Stimulated activated CD4-positive, alpha-beta T cell treated with anti-CD3 and anti-CD28 coated beads, Interleukin-1b, Interleukin-23, amount 100 ng/mL, for 4 hours (primary cell): ENCODE measurements around the gene ERI3.

Experiments used
- DNase-seq, 2 donors: peaks; one replicate each; pipeline ENCODE4 v3.0.0-alpha.2; 2020; ENCODE audit warnings: low read depth in 2 of 2

Gene ERI3

DNA sequence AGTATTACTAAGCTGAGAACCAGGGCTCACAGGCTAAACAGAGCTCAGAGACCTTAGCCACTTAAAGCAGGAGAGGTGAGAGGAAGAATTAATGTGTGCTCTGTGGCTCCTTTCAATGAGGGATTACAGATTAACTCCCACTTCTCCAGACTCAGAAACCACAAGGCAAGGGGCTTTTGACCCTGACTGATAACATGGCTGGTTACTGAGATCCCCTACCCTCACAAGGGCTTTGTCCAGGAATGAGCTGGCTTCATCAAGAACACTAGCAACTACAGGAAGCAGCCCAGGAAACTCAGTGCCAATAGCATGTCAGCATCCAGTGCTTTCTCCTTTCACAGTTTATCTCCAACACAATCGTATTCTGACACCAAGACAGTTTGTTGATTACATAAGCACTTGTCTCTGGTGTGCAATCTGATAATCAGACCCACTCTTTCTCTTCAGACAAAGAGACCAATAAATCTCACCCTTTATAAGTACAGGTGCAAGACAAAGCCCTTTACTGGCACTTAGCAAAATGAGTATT lies 38.8 kb downstream of the ERI3 start:
- DNase-seq = no peak

DNA sequence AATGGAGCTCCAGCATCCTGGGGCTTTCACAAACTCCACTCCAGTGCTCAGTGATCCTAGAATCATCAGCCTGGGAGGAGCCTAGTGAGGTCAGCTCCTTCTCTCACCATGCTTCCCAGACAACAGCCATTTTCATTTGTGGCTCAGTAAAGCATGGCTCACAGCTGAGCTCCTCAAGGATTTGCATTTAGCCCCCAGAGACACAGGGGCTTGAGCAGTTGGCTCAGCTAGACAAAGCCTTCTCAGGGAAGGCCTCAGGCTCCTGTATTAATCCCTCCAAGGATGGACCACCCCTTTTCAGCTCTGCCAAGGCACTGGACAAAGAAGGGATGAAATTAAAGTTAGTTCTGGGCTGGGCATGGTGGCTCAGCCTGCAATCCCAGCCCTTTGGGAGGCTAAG lies 39.5 kb downstream of the ERI3 start:
- DNase-seq = no peak

DNA sequence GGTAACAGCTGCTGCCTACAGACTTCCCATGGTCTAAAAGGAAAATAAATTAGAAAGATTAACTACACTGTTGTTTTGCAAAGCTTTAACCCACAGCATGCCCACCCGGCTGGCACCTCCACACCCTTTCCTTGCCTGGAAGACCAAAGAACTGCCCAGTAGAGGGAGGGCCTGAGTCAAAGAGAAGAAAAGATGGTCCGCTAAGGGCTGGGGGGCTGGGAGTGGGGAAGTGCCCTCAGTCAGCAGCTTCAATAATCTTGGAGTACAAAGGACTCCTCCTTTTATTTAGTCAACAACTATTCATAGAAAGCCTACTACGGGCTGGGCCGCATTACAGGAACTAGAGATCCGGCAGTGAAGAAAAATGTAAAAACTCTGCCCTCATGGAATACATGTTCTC lies 40.6 kb downstream of the ERI3 start:
- no peak for DNase-seq

DNA sequence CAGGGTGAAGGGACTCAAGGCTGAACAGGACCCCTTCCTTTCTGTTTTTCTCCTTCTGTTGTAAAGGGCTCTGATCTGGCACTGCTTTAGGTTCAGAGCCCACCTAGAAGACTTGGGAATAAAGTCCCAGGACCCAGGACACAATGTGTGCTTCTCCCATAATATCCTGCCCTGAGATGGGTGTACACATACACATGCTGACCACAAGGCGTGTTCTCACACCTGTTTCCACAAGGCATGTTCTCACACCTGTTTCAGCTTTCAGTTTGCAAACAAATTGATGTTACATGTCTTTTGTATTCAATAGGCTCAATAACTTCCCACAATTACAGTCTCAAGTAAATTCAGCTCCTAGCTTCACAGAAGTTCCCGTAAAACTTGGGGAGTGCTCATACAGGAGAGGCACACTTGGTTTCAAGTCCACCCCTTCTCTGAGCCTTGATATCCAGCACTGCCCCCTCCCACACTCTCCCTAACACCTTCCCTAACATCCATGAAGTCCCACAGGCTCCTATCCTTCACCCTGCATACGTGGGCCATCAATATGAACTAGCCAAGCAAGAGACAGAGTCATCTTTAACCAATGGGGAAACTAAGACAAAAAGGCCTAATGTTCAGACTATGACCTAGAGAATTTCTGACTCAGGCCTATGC lies 41.7 kb downstream of the ERI3 start:
- DNase-seq = no peak

DNA sequence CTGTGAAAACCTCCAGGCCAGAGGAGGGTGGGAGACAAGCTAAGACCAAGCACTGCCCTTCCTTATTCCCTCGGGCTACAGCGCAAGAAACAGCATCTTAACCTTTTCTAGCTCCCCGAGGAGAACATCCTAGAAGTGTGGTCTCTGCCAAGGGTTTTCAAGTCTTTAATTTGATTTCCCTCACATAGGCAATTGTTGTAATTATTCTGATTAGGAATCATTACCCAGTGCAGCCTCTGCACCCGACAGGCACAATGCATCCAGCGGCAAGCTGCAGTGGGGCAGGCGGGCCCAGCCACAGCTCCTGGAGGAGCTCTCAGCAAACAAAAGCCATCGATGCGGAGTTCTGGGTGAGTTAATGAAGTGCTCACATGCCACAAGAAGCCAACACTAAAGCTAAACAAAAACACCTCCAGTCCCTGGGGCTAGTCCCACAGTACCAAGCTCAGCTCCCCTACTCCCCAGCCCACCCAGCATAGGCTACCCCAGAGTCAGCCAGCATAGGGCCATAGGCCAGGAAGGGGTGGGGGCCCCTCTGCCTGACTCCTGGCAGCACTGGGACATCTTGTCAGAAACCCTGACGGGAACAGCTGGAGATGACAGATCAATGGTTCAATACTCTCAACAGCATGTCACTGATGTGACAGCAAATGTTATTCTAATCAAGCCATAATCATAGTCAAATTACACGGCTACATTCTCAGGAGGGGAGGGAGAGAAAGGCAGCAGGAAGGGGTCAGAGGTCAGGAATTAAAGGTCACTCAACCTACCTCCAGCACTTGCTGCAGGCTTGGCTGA lies 42.5 kb downstream of the ERI3 start:
- no peak for DNase-seq

DNA sequence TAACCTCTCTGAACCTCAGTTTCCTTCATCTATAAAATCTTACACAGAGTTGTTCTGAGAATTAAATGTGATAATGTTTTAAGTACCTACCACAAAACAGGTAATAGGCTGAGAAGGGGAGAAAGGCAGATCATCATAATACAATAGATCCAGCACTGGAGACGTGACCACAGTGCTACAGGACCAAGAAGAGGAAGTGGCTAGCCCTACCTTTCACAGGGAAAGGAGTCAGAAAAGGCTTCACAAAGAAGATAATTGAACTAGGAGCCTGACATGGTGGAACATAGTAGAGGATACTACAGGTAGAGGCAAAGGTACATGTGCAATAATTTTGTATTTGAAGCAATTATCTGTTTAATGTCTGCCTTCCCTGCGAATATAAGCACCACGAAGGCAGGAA lies 45.1 kb downstream of the ERI3 start:
- no peak for DNase-seq

DNA sequence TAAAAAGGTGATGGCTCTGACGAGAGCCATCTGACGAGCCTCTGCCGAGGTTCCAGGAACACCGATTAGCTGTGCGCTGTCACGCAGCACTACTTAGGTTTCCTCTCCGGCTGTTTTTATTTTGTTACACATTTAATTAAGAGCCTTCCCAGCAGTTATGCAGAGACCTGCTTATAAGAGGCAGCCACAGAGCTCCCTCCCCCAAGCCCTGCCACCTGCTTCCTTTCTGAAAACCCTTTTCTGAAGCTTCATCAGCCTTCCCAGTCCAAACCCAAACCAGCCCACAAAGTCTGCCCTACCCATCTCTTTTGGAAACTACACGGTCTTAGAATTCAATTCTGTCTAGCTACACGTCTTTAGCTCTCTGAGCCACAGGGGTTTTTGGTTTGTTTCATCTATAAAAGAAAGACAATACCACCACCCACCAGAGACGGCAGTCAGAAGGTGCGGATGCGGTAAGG lies 49.1 kb downstream of the ERI3 start:
- peak in 1 of 2 donors; percentile 1 for DNase-seq

DNA sequence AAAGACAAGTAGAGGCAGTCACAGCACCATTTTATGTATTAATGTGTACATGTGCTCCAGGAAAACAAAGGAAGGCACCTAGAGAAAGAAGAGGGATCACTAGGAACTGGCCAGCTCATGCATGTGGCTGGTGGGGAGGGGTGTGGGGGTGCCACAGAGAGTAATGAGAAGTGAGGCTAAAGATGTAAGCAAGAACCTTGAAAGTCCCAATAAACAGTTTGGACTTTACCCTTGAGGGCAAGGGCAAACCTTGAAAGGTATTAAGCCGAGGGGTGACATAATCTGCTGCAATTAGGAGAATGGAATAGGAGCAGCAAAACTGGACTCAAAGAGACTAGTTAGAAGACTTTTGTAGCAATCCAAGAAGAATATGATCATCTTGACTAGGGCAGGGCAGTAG lies 51.5 kb downstream of the ERI3 start:
- DNase-seq = no peak

DNA sequence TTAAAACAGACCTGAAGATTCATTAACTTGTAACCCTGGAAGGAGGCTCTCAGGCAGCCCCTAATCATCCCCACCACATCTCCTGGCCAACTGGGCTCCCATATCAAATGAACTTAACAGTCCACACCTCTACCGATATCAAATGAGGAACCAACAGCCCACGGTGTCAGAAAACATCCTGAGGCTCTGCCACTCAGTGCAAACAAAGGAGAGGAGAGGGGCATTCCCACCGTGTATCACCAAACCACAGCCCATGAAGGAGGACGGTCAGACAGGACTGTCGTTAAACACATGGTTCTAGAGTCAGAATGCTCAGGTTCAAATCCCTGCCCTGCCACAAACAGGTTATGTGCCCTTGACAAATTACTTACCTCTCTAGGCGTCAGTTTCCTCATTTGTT lies 52.5 kb downstream of the ERI3 start:
- no peak for DNase-seq

DNA sequence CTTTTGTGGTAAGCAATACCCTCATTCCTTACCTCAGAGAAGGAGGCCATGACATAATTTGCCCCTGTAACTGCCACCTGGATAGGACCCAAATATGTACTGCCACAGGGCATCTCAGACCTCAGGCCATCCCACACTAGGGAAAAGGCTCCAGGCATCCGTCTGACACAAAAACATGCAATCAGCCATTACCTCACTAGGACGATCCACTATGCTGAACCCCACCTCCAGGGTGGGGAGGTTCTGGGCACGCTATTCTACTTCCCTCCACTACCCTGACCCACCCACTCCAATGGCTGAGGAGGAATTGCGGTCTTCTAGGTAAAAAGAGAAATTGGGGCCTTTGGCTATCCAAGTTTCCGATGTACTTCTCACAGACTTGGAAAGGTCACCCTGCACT lies 53.6 kb downstream of the ERI3 start:
- no peak for DNase-seq

DNA sequence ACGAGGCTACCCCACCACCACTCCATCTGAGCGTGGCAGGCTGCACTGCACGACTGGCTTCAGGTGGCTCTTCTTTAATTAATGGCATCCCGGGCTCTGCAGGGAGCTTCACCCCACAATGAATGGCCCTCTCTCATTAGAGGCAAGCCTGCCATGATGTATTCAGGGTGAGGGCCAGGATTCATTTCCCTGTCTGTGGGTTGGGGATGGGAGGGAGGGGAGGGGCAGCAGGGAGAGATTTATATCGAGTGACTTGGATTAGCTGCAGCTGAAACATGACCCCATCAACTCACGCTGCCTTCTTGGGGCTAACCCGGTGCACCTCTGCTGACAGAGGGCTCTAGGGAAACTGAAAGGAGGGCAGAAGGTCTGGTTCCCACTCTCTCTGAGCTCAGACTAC lies 54.2 kb downstream of the ERI3 start:
- no peak for DNase-seq

DNA sequence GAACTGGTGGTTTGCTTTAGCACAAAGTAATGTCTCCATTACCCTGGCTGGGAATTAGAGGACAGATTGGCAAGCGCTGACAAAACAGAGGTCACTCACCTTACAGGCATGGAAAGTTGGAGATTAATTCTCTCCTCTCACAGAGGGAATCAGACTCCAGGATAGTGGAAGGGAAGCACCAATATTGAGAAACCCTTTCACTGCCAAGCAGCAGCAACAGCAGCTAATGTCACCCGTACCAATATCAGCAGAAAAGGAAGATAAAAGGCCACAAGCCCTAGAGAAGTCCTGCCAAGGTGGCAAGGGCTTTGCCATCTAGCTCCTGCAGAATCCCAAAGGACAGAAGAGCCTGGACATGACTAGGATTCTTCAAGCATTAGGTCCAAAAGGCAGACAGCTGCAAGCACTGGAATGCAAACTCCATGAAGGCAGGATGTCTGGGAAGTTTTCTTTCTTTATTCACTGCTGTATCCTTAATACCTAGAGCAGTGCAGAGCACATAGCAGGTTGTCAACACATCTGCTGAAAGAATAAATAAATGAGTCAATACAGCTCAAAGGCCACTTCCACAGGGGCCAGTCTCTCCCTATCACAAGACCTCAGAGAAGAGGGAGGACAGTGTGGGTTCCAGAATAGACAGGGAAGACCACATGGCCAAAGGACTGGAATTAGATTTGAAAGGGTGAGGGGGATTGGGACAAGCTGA lies 57.2 kb downstream of the ERI3 start:
- DNase-seq = no peak

DNA sequence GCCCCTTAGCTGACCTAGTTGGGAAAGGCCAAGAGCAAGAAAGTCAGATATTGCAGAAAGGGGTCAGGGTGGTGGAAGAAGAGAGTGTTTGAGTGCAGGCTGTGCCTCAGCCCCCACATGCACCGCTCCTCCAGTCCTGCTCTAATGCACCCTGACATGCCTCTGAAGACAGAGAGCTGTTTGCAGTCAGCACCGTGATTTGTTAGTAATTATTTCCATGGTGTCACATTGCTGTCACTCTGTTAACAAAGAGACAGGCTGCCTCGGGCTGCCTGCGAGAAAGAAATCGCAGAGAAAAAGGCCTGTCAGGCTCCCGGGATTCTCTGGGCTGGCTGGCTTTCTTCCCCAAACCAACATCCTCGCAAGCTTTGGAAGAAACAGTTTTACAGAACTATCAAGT lies 58.3 kb downstream of the ERI3 start:
- DNase-seq = no peak

DNA sequence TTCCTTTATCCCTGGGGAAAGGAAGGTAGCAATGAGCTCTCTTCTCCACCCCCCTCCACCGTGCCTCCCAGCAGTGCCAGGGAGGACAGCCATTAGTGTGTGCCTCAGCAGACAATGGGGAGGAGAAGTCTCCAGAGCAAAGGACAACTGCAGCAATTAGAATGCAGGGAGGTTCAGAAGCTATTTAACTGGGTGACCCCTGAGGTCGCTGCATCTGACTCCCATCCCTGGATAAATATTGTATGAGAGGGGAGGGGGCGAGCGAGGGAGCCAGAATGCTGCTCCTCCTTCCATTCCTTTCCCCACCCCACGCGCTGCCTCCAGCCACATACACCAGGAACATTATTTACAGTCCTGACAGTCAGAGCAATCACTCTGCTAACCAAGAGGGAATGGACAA lies 59.0 kb downstream of the ERI3 start:
- no peak for DNase-seq

DNA sequence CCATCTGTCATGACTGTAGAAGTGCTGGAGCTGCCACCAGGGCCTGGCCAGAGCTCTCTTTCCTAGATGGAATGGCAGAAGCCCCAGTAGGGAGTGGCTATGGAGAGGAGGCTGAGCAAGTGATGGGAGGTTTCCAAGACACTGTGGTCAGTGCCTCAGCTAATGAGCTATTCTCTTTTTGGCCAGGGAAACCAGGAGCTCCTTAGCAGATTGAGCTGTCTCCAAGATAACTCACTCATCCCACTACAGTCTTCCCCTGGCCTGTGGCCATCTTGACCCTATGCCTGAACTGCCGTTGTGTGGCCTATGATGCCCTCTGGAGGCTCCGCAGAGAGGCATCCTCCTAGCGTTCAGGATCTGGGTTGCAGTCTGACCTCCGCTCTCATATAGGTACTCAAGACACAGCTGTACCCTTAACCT lies 60.5 kb downstream of the ERI3 start:
- no peak for DNase-seq

DNA sequence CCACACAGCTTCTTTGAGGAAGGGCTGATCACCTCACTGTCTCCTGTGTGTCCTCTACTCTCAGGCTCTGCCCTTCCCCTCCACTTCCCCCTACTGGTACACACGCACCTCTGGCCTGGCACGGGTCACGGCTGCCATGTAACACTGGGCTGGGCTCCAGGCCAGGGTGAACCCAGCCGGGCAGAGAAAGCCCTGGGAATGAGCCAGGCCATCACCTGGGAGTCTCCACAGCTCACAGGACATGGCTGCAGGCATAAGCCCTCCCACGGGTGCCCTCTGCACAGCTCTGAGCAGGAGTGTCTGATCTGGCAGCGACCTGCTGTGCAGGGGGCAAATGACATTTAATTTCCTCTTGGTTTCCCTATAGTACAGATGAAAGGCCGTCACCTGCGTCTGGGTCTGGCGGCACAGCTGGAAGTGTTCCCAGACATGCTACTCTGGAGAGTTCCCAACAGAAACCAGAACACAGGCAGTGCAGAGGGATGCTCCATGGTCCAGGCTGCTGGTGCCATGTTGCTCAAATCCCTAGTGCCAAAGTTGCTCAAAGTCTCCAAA lies 61.2 kb downstream of the ERI3 start:
- DNase-seq = no peak

DNA sequence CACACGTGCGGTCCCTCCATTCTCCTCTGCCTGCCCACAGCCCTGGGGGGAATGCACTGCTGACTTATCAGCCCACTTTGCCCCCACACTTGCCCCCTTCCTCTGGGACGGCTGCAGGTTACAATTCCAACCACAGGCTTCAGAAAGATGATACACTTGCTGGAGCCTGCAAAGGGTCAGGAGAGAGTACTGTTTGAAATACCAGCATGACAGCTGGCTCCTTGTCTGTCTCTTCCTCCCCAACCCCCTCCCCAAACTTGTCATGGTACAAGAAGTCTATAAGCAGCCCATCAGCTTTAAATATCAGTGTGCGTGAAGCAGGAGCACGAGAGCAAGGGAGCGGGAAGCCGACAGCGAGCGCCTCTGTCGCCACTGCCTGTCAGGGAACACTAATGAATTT lies 62.4 kb downstream of the ERI3 start:
- no peak for DNase-seq

DNA sequence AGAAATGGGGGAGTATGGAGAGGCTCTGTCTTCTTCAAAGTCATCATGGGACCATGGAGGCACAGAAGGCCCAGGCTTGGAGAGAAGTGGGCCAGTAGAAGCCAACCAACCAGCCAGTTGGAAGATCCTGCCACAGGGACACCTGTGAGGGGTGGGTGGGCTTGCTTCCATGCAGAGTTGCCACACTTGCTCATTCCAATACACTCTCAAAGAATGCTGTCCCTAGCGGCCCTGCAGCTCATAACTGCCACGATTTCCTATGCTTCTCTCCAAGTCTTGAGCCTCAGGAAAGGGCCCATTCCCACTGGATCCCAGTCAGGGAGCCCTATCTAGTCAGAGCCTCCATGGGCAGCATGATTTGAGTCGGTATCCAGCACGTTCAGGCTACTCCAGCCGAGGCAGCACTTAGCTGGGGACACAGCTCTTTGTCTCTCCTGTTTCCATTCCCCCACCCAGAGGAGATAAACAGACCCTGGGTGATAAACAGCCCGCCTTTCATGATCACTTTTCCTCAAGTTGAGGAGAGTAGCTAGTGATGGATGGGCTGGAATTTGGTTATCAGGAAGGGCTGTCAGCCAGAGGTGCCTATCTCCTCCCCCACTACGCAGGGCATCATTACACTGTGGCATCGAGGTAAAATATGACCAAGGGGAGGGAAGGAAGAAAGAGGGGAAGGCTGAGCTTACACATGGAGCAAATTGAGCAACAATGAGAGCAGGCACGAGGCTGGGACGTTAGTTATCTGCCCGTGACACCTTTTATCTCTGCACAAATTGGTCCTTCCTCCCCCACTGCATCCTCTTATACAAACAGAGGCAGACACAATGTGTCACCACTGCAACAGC lies 64.6 kb downstream of the ERI3 start:
- DNase-seq = no peak

DNA sequence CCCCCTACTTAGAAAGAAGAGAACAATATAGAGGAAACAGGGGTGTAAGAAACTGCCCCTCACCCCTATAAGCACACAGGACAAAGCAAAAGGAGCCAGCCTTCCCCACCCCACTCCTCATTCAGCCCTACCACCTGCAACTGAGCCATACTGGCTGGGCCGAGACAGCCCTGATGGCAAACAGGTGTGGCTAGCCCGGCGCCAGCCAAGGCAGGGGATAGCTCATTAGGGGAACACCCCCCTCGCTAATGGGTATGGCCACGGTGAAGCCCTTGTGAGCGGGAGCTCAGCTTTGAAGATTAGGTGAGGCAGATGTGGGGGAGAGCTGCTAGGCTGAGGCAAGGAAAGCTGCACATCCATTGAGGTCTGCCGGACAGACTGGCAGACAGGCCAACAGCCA lies 65.5 kb downstream of the ERI3 start:
- no peak for DNase-seq

DNA sequence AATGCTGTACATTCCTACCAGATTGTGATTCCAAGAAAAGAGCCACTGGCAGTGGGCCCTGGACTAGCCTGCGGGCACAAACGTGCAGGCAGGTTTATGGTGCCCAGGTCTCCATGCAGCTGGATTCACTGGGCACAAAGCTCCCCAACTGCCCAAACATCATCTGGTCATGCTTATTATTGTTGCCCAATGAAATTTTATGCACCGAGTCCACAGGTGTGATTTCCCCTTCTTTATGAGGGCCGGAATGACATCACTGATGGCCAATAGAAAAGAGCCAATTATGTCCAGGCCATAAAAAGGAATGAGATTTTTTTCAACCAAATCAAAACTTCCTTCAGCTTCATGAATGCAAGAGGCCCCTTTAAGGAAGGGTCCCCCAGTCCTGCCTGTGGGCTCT lies 66.2 kb downstream of the ERI3 start:
- no peak for DNase-seq

DNA sequence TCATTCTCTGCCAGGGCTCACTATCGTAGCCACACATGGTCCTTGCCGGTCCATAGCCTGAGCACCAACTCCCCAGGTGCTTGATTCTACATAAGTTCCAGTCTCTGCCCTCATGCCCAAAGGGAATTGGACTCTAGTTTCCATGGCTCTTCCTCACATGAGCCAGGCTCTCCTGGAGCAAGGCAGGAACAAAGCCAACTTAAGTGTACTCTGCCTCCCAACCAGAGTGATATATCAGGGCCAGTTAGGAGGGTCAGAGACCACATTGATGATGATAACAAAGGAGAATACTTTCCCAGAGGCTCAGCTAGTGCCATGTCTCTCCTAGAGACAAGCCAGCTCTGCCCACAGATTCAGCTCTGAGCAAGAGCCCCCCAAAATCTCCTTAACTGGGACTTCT lies 70.9 kb downstream of the ERI3 start:
- DNase-seq = no peak
